K562 (cell line): ENCODE results near the gene DIP2C.

Source experiments
- CTCF ChIP-seq, 3 experiments: IDR thresholded peaks in 2 of 3; conservative IDR thresholded peaks in 1 of 3; 2 replicates each; pipeline ENCODE4 v1.5.1; 2011 to 2012; ENCODE audit warnings: low read length in 3 of 3, mild to moderate bottlenecking in 3 of 3, control low read depth in 2 of 3, improper control_type of control experiment in 1 of 3, inconsistent platforms in 1 of 3, low read depth in 1 of 3, mixed read lengths in 1 of 3, moderate library complexity in 1 of 3; ENCODE audit not compliant: insufficient read depth in 2 of 3
- NFYB ChIP-seq: IDR thresholded peaks from 2 replicates; pipeline ENCODE4 v1.6.1; 2011; ENCODE audit warnings: mild to moderate bottlenecking, moderate library complexity; ENCODE audit not compliant: insufficient read length; ENCODE audit errors: extremely low read depth
- SMARCB1 ChIP-seq: IDR thresholded peaks from 2 replicates; pipeline ENCODE4 v1.6.1; 2011; ENCODE audit warnings: improper control_type of control experiment, low read depth; ENCODE audit not compliant: insufficient read length

GRCh38 chr10:499991-500390, 189.5 kb downstream of the DIP2C start:
- no peak for TF ChIP-seq SMARCB1
- no peak for TF ChIP-seq NFYB
- no peak for TF ChIP-seq CTCF (IDR thresholded peaks at IDR 0.05 in 2 of 3, conservative IDR thresholded peaks at IDR 0.05 in 1 of 3; ENCODE audit: insufficient read depth in 2 of 3, low read depth in 1 of 3, low read length in 3 of 3)
